KMS-11 (cell line): Measurements from ENCODE around the gene NRXN3.
A peak's percentile ranks its signal among the peaks of the same experiment; 100 is the strongest.

Experiments used
- H2AFZ ChIP-seq: fragments of 200-600 bp; sonication (generic); 2 replicates; pipeline ENCODE4 v1.6.1; 2016; ENCODE audit warnings: antibody characterized with exemption, mixed run types, low read depth
- H3K27ac ChIP-seq: fragments of 200-600 bp; sonication (generic); 2 replicates; pipeline ENCODE4 v1.6.1; 2016; ENCODE audit warnings: mild to moderate bottlenecking, mixed run types
- H3K27me3 ChIP-seq: fragments of 200-600 bp; sonication (generic); 2 replicates; pipeline ENCODE4 v1.6.1; 2017; ENCODE audit warnings: mild to moderate bottlenecking, low read depth, mixed run types, moderate library complexity; ENCODE audit not compliant: insufficient read depth
- H3K36me3 ChIP-seq: fragments of 200-600 bp; sonication (generic); 2 replicates; pipeline ENCODE4 v1.6.1; 2017; ENCODE audit warnings: mild to moderate bottlenecking, mixed run types; ENCODE audit not compliant: insufficient read depth
- H3K4me1 ChIP-seq: fragments of 200-600 bp; sonication (generic); 2 replicates; pipeline ENCODE4 v1.6.1; 2016; ENCODE audit warnings: mild to moderate bottlenecking, low read depth, mixed run types; ENCODE audit not compliant: poor library complexity, severe bottlenecking
- H3K4me2 ChIP-seq: fragments of 200-600 bp; sonication (generic); 2 replicates; pipeline ENCODE4 v1.7.0; 2016; ENCODE audit warnings: mild to moderate bottlenecking, mixed run types
- H3K4me3 ChIP-seq: fragments of 200-600 bp; sonication (generic); IDR thresholded peaks from 2 replicates; pipeline ENCODE4 v1.6.1; 2017; ENCODE audit warnings: low read depth, low read length, mixed read lengths; ENCODE audit not compliant: insufficient read depth
- H3K79me2 ChIP-seq: fragments of 200-600 bp; sonication (generic); 2 replicates; pipeline ENCODE4 v1.6.1; 2016; ENCODE audit warnings: low read depth, mixed run types; ENCODE audit not compliant: insufficient read depth
- H3K9ac ChIP-seq: fragments of 200-600 bp; sonication (generic); 2 replicates; pipeline ENCODE4 v1.6.1; 2016; ENCODE audit warnings: mild to moderate bottlenecking, mixed run types
- H4K20me1 ChIP-seq: fragments of 200-600 bp; sonication (generic); 2 replicates; pipeline ENCODE4 v1.6.1; 2016; ENCODE audit warnings: mild to moderate bottlenecking, mixed run types; ENCODE audit not compliant: insufficient read depth
- TF ChIP-seq, protein P1 (sequence below): fragments of 200-600 bp; sonication (generic); conservative IDR thresholded peaks from 2 replicates; pipeline ENCODE4 v1.6.1; 2017; ENCODE audit warnings: low read depth, mild to moderate bottlenecking, antibody characterized with exemption, low read length, moderate library complexity, mixed read lengths

The NRXN3 gene

GRCh38 chr14:79658769-79659168 lies 1488.6 kb downstream of the NRXN3 start:
- TF ChIP-seq, protein P1, sequence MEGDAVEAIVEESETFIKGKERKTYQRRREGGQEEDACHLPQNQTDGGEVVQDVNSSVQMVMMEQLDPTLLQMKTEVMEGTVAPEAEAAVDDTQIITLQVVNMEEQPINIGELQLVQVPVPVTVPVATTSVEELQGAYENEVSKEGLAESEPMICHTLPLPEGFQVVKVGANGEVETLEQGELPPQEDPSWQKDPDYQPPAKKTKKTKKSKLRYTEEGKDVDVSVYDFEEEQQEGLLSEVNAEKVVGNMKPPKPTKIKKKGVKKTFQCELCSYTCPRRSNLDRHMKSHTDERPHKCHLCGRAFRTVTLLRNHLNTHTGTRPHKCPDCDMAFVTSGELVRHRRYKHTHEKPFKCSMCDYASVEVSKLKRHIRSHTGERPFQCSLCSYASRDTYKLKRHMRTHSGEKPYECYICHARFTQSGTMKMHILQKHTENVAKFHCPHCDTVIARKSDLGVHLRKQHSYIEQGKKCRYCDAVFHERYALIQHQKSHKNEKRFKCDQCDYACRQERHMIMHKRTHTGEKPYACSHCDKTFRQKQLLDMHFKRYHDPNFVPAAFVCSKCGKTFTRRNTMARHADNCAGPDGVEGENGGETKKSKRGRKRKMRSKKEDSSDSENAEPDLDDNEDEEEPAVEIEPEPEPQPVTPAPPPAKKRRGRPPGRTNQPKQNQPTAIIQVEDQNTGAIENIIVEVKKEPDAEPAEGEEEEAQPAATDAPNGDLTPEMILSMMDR: no peak
- Histone ChIP-seq H3K4me1 (peaks cover 32% of the 10 kb centered on the region), H3K4me2 (peak overlapping the region; percentile 55), H3K9ac (no peak overlapping the region), H3K27ac (peak overlapping the region; percentile 85; the same call in 1 of the 2 replicates), H3K79me2 (no peaks in the 10 kb centered on the region), H3K27me3 (no peaks in the 10 kb centered on the region), H3K36me3 (no peaks in the 10 kb centered on the region), H4K20me1 (no peaks in the 10 kb centered on the region), H3K4me3 (no peak overlapping the region), H2AFZ (0 out of 2 replicates have a peak overlapping the region, but pooled peaks have one; percentile 10)

DNA sequence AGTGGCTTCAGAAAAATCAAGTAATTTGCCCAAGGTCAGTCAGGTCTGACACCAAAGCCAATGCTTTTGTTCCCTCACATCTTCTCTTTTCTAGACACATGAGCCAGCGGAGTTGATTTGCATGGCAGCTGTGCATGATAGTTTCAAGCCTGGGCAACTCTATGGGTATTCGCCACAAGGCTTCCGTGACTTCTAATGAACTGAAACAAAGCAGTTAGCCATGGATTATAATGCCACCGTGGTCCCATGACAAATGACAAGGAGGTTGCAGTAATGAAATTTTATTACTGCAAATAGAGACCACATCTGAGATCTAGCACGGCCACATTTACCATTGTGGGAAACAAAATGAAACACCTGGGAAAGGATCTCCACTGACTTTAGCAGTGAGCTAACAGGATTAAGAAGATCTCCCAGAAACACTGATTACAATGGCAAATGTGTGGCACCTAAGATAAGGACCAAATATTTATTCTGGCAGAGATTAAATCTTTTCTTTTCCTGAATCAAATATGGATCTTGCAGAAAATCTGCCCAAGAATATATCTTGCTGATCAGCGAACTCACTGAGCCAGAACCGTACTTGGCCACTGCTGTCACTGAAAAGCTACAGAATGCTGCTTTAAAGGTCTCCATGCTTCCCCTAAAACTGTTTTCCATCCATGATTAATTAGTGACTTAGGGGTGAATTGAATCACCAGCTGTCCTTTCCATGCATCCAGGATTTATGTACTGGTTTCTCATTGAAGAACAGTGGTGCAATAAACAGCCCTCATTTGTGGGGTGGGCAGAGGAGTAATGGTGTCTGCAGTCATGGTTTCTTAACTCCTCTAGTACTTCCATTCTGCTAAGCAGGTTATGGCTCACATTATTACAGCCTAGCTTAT lies 1490.1 kb downstream of the NRXN3 start:
- Histone ChIP-seq H3K9ac (peak overlapping the region; percentile 49; the same call in 1 of the 2 replicates), H3K36me3 (no peaks in the 10 kb centered on the region), H3K4me2 (peak overlapping the region; percentile 55), H2AFZ (peak overlapping the region; percentile 10; the same call in 1 of the 2 replicates), H4K20me1 (no peaks in the 10 kb centered on the region), H3K27ac (peak overlapping the region; percentile 85), H3K27me3 (no peaks in the 10 kb centered on the region), H3K4me1 (peaks cover 32% of the 10 kb centered on the region), H3K4me3 (no peak overlapping the region), H3K79me2 (no peaks in the 10 kb centered on the region)
- TF ChIP-seq, protein P1: no peak

DNA sequence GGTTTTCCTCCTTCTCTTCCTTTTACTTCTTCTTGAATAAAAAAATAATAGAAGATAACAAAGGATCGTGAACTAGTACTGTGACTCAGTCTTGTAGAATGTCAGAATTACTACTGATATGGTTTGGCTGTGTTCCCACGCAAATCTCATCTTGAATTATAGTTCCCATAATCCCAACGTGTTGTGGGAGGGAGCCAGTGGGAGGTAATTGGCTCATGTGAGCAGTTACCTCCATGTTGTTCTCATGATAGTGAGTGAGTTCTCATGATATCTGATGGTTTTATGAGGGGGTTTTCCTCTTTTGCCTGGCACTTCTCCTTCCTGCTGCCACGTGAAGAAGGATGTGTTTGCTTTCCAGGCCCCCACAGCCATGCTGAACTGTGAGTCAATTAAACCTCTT lies 1491.6 kb downstream of the NRXN3 start:
- Histone ChIP-seq H3K9ac (no peak overlapping the region), H3K79me2 (no peaks in the 10 kb centered on the region), H4K20me1 (no peaks in the 10 kb centered on the region), H3K4me1 (peaks cover 32% of the 10 kb centered on the region), H3K4me2 (no peak overlapping the region), H3K27me3 (no peaks in the 10 kb centered on the region), H3K36me3 (no peaks in the 10 kb centered on the region), H3K27ac (no peak overlapping the region), H2AFZ (no peak overlapping the region), H3K4me3 (no peak overlapping the region)
- TF ChIP-seq, protein P1: no peak

DNA sequence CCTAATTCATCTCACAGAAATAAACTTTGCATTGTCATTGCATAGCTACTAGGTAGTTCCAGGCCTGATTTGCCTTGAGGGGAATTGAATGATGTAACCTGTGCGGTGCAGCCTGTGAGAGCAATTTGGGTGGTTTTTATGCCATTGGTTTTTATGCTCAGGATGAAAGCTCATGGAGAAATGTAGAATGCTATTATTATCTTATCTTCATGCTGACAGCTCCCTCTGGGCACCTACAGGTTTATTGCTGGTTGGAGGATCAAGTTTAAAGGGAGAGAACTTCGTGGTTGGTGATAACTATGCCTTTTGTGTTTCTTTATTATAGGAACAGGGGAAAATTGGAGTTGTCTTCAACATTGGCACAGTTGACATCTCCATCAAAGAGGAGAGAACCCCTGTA lies 1493.3 kb downstream of the NRXN3 start:
- no peak overlapping the region for H3K27ac ChIP-seq
- TF ChIP-seq, protein P1: no peak
- no peaks in the 10 kb centered on the region for H3K36me3 ChIP-seq
- H3K9ac ChIP-seq: no peak overlapping the region
- H3K27me3 ChIP-seq: no peaks in the 10 kb centered on the region
- no peaks in the 10 kb centered on the region for H4K20me1 ChIP-seq
- H3K4me2 ChIP-seq: no peak overlapping the region
- H3K4me1 ChIP-seq: peaks cover 26% of the 10 kb centered on the region
- H3K79me2 ChIP-seq: no peaks in the 10 kb centered on the region
- no peak overlapping the region for H3K4me3 ChIP-seq
- H2AFZ ChIP-seq: no peak overlapping the region
